Measurements from ENCODE around the gene AKR1B15. TPM values are rescaled to one million over a fixed set of nuclear protein-coding genes. Genes with fewer than 3 reads are reported as not detected.
A peak's percentile ranks its signal among the peaks of the same experiment; 100 is the strongest.

AKR1B15 gene
- total and polyA plus RNA-seq, 12 donors, result not detected

DNA sequence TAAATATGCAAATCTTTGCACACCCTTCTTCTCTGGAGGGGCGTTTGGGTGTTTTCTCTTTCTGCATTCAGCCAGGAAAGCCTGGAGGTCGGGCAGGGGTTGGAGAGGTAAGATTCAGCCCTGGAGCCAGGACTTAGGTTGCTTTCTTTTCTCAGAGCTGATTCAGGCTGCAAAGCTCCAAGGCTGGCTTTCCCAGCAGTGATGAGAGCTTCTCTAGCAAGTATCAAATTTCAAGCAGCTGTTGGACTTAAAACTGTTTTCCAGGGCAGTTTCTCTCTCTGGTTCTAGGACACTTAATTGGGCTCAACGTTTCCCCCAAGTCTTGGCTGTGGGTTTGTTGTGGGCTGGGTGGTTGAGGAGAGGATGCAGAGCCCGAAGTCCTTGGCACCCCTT is 20.9 kb upstream of the AKR1B15 start:
- 32 to 37% methylated on average over 4 of the region's 4 CpGs for WGBS, 2 donors
- DNase-seq (no peak), ATAC-seq (peak in 4 of 8 donors; percentile 40 to 55 (median 46))
- no peak overlapping the region for H3K4me3 ChIP-seq
- H3K27ac ChIP-seq, result no peak overlapping the region
- H3K9me3 ChIP-seq, result no peaks in the 10 kb centered on the region
- TF ChIP-seq, protein P1, sequence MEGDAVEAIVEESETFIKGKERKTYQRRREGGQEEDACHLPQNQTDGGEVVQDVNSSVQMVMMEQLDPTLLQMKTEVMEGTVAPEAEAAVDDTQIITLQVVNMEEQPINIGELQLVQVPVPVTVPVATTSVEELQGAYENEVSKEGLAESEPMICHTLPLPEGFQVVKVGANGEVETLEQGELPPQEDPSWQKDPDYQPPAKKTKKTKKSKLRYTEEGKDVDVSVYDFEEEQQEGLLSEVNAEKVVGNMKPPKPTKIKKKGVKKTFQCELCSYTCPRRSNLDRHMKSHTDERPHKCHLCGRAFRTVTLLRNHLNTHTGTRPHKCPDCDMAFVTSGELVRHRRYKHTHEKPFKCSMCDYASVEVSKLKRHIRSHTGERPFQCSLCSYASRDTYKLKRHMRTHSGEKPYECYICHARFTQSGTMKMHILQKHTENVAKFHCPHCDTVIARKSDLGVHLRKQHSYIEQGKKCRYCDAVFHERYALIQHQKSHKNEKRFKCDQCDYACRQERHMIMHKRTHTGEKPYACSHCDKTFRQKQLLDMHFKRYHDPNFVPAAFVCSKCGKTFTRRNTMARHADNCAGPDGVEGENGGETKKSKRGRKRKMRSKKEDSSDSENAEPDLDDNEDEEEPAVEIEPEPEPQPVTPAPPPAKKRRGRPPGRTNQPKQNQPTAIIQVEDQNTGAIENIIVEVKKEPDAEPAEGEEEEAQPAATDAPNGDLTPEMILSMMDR (IDR thresholded peaks at IDR 0.05), result no peak
- H3K27me3 ChIP-seq, result peaks cover 0 to 4% (median 0%) of the 10 kb centered on the region in 7 donors
- H3K4me1 ChIP-seq, result peaks cover 0 to 9% (median 6%) of the 10 kb centered on the region in 9 donors
- intact Hi-C loops (cut with DNase I), result no loop called here
- no peaks in the 10 kb centered on the region for H3K36me3 ChIP-seq

DNA sequence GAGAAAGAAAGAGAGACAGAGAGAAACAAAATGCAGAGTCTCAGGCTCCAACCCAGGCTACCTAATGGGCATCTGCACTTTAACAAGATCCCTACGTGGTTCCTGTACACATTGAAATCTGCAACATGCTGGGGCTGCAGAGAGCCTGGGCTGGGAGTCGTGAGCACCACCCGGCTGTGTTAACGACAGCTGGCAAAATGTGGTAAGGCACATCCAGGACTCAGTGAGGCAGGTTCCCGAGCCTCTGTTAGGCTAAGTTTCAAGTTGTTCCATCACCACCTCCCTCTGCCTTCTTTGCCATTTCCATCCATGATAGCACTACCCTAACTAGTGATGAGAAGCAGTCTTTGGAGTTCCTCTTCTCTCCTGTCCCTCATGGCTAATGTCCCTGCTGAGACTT is 20.2 kb upstream of the AKR1B15 start:
- Histone ChIP-seq H3K27me3 (peaks cover 0 to 4% (median 0%) of the 10 kb centered on the region in 7 donors), H3K4me1 (peaks cover 0 to 9% (median 6%) of the 10 kb centered on the region in 9 donors), H3K9me3 (no peaks in the 10 kb centered on the region), H3K4me3 (no peak overlapping the region), H3K27ac (no peak overlapping the region), H3K36me3 (no peaks in the 10 kb centered on the region)
- ATAC-seq, result no peak
- 73 to 78% methylated on average over 5 of the region's 5 CpGs for WGBS, 2 donors
- TF ChIP-seq, protein P1 (IDR thresholded peaks at IDR 0.05), result no peak
- intact Hi-C loops (cut with DNase I), result no loop called here
- DNase-seq, result no peak

DNA sequence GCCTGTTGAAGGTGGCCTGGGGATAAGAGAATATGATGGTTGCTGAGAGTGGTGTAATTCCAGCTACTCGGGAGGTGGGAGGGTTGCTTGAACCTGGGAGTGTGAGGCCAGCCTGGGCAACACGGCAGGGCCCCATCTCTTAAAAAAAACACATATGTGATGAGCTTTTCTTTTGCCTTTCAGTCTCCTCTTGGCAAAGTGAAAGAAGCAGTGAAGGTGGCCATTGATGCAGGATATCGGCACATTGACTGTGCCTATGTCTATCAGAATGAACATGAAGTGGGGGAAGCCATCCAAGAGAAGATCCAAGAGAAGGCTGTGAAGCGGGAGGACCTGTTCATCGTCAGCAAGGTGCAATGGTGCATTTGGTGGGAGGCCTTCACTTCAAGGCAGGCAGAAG is 18.4 kb upstream of the AKR1B15 start:
- H3K27me3 ChIP-seq, result peaks cover 0 to 4% (median 0%) of the 10 kb centered on the region in 7 donors
- H3K4me1 ChIP-seq, result peaks cover 0 to 9% (median 6%) of the 10 kb centered on the region in 9 donors
- DNase-seq (no peak), ATAC-seq (no peak)
- H3K36me3 ChIP-seq, result no peaks in the 10 kb centered on the region
- no peaks in the 10 kb centered on the region for H3K9me3 ChIP-seq
- intact Hi-C loops (cut with DNase I), result no loop called here
- H3K27ac ChIP-seq, result no peak overlapping the region
- WGBS, 2 donors, result 88 to 90% methylated on average over 5 of the region's 5 CpGs
- H3K4me3 ChIP-seq, result no peak overlapping the region
- TF ChIP-seq, protein P1 (IDR thresholded peaks at IDR 0.05), result no peak

DNA sequence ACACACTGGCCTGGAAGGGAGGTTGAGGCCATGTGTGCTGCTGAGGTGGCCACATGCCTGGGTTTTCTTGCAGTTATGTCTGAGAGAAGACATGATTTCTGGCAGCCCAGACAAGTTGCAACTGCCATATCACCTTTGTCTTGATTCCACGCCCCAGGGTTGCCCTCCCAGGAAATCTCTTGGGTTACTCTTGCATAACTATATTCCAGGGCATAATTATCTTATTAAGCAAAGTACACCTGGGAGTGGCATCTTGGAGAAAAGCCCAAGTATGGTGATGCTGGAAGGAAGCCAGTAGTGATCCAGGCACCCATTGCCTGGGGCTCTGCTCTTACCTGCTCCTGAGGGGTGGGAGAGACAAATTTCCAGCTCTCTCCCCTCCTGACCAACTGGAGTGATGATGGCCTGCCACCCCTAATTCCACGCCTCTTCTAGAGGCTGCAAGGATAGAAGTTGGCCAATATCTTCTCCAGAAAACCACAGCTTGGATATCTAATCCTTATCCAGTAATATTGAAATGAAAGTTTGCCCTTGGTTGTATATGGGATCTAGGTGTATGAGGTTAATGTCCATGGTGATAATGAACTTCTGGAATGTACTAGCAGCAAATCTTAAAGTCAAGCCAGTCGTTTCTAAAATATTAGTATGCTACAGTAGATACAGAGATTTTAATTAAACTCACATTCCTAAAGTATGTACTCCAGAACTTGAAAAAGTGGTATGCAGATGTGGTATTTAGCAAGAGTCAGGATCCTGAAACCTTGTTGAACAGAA is 16.5 kb upstream of the AKR1B15 start:
- Histone ChIP-seq H3K4me3 (no peak overlapping the region), H3K4me1 (peaks cover 0 to 6% (median 5%) of the 10 kb centered on the region in 9 donors), H3K27me3 (peaks cover 0 to 4% (median 0%) of the 10 kb centered on the region in 7 donors), H3K9me3 (no peaks in the 10 kb centered on the region), H3K36me3 (no peaks in the 10 kb centered on the region), H3K27ac (no peak overlapping the region)
- DNase-seq, result no peak
- intact Hi-C loops (cut with DNase I), result no loop called here
- TF ChIP-seq, protein P1 (IDR thresholded peaks at IDR 0.05), result no peak
- ATAC-seq, result no peak
- 79 to 80% methylated on average over 3 of the region's 3 CpGs for WGBS, 2 donors
